Neuron (in vitro differentiated cells): ENCODE data around the gene GIPC1.

ENCODE experiments used
- H2AFZ ChIP-seq: one replicate; pipeline ENCODE4 v1.6.1; 2013; ENCODE audit warnings: low read depth, mild to moderate bottlenecking, inconsistent platforms, low read length, moderate library complexity
- H3K27me3 ChIP-seq: one replicate; pipeline ENCODE4 v1.6.1; 2013; ENCODE audit warnings: low read length; ENCODE audit not compliant: insufficient read depth
- H3K36me3 ChIP-seq: one replicate; pipeline ENCODE4 v1.6.1; 2013; ENCODE audit warnings: low read length; ENCODE audit not compliant: insufficient read depth
- H3K4me1 ChIP-seq: one replicate; pipeline ENCODE4 v1.6.1; 2013; ENCODE audit warnings: low read length; ENCODE audit not compliant: insufficient read depth
- H3K4me3 ChIP-seq: 2 replicates; pipeline ENCODE4 v1.5.1; 2013; ENCODE audit warnings: mild to moderate bottlenecking, low read length, moderate library complexity
- H3K9me3 ChIP-seq: one replicate; pipeline ENCODE4 v1.6.1; 2013; ENCODE audit warnings: low read length

The GIPC1 gene

DNA sequence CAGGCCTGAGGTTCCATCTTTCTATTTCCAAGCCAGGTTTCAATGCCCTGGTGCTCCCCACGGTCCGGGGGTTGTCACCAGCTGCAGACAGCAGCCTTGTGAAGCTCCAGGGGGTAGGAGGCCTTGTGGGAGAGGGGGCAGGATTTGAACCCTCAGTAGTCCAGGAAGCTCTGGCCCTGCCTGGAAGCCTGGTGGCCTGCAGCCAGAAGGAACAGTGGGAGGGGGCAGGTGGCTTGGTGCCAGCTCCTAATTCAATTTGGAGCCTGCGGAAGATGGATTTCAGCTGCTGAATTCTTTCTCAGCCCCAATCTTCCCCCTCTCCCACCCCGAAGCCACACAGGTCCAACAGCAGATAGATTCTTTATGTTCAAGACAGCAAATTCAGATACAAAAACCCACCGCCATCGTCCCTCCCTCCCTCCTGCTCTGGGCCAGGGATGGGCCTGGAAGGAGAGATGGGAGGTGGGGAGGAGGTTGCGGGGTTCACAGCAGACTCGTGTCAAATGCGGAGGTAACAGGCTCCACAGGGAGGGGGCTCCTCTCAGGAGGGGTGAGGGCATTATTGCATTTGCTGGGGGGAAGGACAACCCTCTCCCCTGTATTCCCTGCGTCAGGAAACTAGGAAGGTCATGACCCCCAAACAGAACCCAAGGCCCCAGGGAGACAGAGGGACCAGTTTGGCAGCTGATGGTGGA lies 18.4 kb downstream of the GIPC1 start:
- Histone ChIP-seq H3K27me3 (no peaks in the 10 kb centered on the region), H3K4me3 (no peak overlapping the region), H3K4me1 (peaks cover 7% of the 10 kb centered on the region), H3K36me3 (peaks cover 24% of the 10 kb centered on the region), H3K9me3 (no peaks in the 10 kb centered on the region), H2AFZ (no peak overlapping the region)

GRCh38 chr19:14476673-14477401 lies 19.1 kb downstream of the GIPC1 start:
- no peaks in the 10 kb centered on the region for H3K27me3 ChIP-seq
- H3K9me3 ChIP-seq = no peaks in the 10 kb centered on the region
- peaks cover 20% of the 10 kb centered on the region for H3K36me3 ChIP-seq
- peaks cover 7% of the 10 kb centered on the region for H3K4me1 ChIP-seq
- H2AFZ ChIP-seq = no peak overlapping the region
- H3K4me3 ChIP-seq = no peak overlapping the region

- Histone ChIP-seq H3K4me3 (no peak overlapping the region), H3K4me1 (peaks cover 7% of the 10 kb centered on the region), H3K9me3 (no peaks in the 10 kb centered on the region), H3K36me3 (peaks cover 18% of the 10 kb centered on the region), H2AFZ (no peak overlapping the region), H3K27me3 (no peaks in the 10 kb centered on the region)
These were observed 19.6 kb downstream of the GIPC1 start for GRCh38 chr19:14476327-14476672.

GRCh38 chr19:14475251-14476073 lies 20.5 kb downstream of the GIPC1 start, which contains the start of gene PTGER1:
Gene PTGER1, minus strand, starts transcription at chr19:14475354. Its CDS starts 1,034 bp downstream, at chr19:14474320.
- Histone ChIP-seq H3K4me3 (no peak within 1 kb of the TSS), H2AFZ (no peak within 1 kb of the TSS), H3K9me3 (no peaks in the 10 kb centered on the region), H3K36me3 (peaks cover 18% of the 10 kb centered on the region), H3K4me1 (peaks cover 7% of the 10 kb centered on the region), H3K27me3 (no peaks in the 10 kb centered on the region)

DNA sequence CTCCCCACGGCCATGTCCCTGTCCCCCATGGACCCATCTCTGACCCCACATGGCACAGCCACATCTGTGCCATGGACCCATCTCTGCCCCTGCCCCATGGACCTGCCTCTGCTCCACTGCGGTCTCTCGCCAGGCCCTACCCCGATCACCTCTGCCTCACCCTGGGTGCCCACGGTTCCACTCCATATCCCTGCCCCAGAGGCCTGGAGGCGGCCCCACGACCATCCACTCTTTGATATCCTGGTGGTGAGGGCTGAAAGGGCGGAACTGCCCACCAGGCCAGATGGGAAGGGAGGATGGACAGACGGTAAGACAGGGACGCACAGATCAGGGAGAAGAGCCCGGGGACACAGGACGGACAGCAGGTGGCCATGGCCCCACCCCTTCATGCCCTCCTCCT lies 21.1 kb downstream of the GIPC1 start:
- Histone ChIP-seq H3K36me3 (peaks cover 22% of the 10 kb centered on the region), H3K9me3 (no peaks in the 10 kb centered on the region), H3K27me3 (no peaks in the 10 kb centered on the region), H3K4me3 (no peak overlapping the region), H2AFZ (no peak overlapping the region), H3K4me1 (peaks cover 7% of the 10 kb centered on the region)

- no peak overlapping the region for H2AFZ ChIP-seq
These were observed 21.8 kb downstream of the GIPC1 start for GRCh38 chr19:14473978-14474578.

DNA sequence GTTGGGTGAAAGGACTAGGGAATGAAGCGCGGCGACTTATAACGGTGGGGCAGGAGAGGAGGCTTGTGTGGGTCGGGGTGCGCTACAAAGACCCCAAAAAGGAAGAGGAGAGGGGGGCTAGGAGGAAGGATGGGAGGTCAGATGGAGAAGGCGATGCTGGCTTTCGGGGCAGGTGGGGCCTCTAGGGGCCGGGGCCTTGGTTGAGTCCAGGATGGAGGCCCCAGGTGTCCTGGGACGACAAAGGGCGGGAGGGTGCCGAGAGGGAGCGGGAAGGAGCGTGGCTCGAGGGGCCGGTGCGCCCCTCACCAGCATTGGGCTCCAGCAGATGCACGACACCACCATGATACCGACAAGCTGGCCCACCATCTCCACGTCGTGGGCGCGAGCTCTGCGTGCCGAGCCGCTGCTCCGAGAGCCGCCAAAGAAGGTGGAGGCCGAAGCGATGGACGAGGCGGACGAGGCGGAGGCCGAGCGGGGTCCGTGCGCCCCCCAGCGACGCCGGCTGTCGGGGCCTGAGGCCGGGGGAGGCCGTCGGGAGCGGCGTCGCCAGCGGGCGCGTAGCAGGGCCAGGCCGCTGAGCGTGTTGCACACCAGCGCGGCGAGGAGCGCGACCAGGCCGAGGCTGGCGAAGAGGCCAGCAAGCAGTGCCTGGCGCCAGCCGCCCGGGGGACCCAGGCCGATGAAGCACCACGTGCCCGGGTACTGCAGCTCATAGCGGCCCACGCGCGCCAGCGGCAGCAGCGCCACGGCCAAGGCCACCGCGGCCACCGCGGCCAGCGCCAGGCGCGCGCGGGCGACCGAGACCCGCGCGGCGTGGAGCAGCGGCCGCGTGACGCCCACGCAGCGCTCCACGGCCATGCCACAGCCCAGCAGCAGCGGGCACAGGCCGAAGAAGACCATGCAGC lies 22.6 kb downstream of the GIPC1 start:
- H3K9me3 ChIP-seq = no peaks in the 10 kb centered on the region
- H3K36me3 ChIP-seq = peaks cover 25% of the 10 kb centered on the region
- H3K4me1 ChIP-seq = peaks cover 7% of the 10 kb centered on the region
- no peaks in the 10 kb centered on the region for H3K27me3 ChIP-seq
- H3K4me3 ChIP-seq = no peak overlapping the region
- no peak overlapping the region for H2AFZ ChIP-seq

More at GRCh38 chr19:14473978-14474578, 21.8 kb downstream of the GIPC1 start:
- H3K27me3 ChIP-seq = no peaks in the 10 kb centered on the region
- peaks cover 26% of the 10 kb centered on the region for H3K36me3 ChIP-seq
- H3K4me3 ChIP-seq = no peak overlapping the region
- peaks cover 7% of the 10 kb centered on the region for H3K4me1 ChIP-seq
- H3K9me3 ChIP-seq = no peaks in the 10 kb centered on the region

GRCh38 chr19:14472202-14472938 lies 23.6 kb downstream of the GIPC1 start:
- Histone ChIP-seq H3K36me3 (peaks cover 28% of the 10 kb centered on the region), H3K9me3 (no peaks in the 10 kb centered on the region), H3K4me3 (no peak overlapping the region), H2AFZ (no peak overlapping the region), H3K4me1 (peaks cover 7% of the 10 kb centered on the region), H3K27me3 (no peaks in the 10 kb centered on the region)

DNA sequence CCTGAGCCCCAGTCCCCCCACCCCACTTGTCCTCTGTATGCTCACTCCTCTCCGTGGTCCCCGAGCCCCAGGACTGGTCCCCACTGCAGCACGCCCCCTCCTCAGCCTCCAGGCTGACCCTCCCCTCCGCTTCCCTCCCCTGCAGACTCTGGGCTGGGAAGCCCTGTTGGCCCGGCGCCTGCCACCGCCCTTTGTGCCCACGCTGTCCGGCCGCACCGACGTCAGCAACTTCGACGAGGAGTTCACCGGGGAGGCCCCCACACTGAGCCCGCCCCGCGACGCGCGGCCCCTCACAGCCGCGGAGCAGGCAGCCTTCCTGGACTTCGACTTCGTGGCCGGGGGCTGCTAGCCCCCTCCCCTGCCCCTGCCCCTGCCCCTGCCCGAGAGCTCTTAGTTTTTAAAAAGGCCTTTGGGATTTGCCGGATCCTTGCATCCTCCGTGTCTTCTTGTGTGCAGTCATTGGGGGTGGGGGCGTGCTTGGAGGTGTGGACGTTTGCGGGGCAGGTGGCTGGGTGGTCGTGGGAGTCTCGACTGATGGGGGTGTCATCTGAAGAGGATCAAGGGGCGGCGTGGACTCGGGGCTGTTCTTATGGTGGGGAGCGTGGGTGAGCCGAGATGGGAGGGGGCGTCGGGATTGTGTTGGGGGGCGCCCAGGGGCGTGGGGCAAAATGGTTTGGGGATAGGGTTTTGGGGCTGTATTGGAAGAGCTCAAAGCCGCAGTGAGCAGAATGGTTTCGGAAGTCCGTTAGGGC lies 24.3 kb downstream of the GIPC1 start:
- no peaks in the 10 kb centered on the region for H3K27me3 ChIP-seq
- H3K4me3 ChIP-seq = no peak overlapping the region
- H3K36me3 ChIP-seq = peaks cover 33% of the 10 kb centered on the region
- H3K4me1 ChIP-seq = peaks cover 7% of the 10 kb centered on the region
- no peak overlapping the region for H2AFZ ChIP-seq
- H3K9me3 ChIP-seq = no peaks in the 10 kb centered on the region

- Histone ChIP-seq H3K4me3 (no peak overlapping the region), H3K9me3 (no peaks in the 10 kb centered on the region), H3K36me3 (peaks cover 40% of the 10 kb centered on the region), H3K27me3 (no peaks in the 10 kb centered on the region), H3K4me1 (peaks cover under 1% of the 10 kb centered on the region), H2AFZ (no peak overlapping the region)
These were observed 25.7 kb downstream of the GIPC1 start for GRCh38 chr19:14470031-14470876.
